ENCODE measurements around the gene NKX1-1.

DNA sequence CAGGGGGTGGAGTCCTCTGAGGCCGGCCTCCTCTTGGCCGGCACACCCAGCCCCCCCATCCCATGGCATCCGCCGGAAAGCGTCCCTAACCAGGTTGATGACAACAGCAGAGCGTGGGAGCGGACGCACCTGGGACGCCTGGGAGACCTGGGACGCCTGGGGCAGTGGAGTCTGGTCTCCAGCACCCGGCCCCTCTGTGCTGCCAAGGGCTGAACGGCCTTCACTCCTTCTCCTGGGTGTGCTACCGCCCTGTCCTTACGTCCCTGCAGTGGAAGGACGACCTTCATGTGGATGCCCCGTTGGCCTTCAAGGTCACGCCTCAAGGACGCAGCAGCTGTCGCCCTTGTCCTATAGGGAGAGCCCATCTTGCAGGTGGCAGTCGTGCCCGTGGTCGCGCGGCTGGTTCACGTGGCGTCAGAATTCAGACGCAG is 26.9 kb downstream of the NKX1-1 start:
- TF ChIP-seq YY1 (IDR thresholded peaks at IDR 0.05; ENCODE audit: insufficient read depth, insufficient read length) (no peak), SUZ12 (IDR thresholded peaks at IDR 0.05; ENCODE audit: extremely low read depth, insufficient read depth, insufficient read length) (no peak), ZNF274 (IDR thresholded peaks at IDR 0.05; ENCODE audit: low read depth, low read length) (no peak)
